Stomach smooth muscle (tissue), 2 donors: ENCODE results near the gene HYI.
"Not testable (repeated sequence)": the region's sequence is repeated elsewhere in the genome, so short reads cannot be mapped to it uniquely, and the experiment has no call there.

Experiments
- H3K27ac ChIP-seq: one replicate; pipeline ENCODE4 v1.7.0; 2013; ENCODE audit warnings: mild to moderate bottlenecking, low read length, inconsistent platforms
- H3K27me3 ChIP-seq, 2 donors: one replicate each; pipeline ENCODE4 v1.7.0; 2013; ENCODE audit warnings: low read length in 2 of 2; ENCODE audit not compliant: insufficient read depth in 2 of 2, control insufficient read depth in 1 of 2
- H3K36me3 ChIP-seq, 2 donors: one replicate each; pipeline ENCODE4 v1.7.0; 2013; ENCODE audit warnings: low read length in 2 of 2; ENCODE audit not compliant: control insufficient read depth in 2 of 2, insufficient read depth in 2 of 2
- H3K4me1 ChIP-seq: one replicate; pipeline ENCODE4 v1.7.0; 2013; ENCODE audit warnings: low read length; ENCODE audit not compliant: control insufficient read depth, insufficient read depth
- H3K4me3 ChIP-seq, 2 donors: one replicate each; pipeline ENCODE4 v1.7.0; 2013; ENCODE audit warnings: low read length in 2 of 2
- H3K9ac ChIP-seq, 2 donors: one replicate each; pipeline ENCODE4 v1.7.0; 2013; ENCODE audit warnings: low read length in 2 of 2, mild to moderate bottlenecking in 1 of 2
- H3K9me3 ChIP-seq, 2 donors: one replicate each; pipeline ENCODE4 v1.7.0; 2013; ENCODE audit warnings: low read length in 2 of 2; ENCODE audit not compliant: control insufficient read depth in 2 of 2
- donor health status: healthy.
- donor health status: Pancreatic carcinoma.

The HYI gene

DNA sequence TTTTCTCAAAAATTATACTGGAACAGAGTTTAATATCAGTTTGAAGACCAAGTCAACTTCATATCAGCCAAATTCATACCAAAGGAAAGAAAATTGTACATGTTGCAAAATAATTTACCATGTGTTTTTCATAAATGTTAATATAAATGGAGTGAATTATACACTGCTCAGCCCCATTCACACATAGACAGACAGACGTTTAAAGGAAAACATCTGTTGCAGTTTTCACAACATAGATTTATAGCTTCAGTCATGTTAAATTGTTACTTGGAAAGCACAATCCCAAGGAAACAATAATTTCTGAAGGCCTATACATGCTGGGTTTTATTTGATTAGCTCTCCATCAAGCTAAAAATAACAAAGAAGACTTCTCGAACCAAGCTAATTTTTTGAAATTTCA is 27.8 kb upstream of the HYI start:
- no peak overlapping the region for H3K4me3 ChIP-seq
- H3K9ac ChIP-seq, result no peak overlapping the region
- no peaks in the 10 kb centered on the region for H3K9me3 ChIP-seq
- no peaks in the 10 kb centered on the region for H3K27me3 ChIP-seq
- no peak overlapping the region for H3K27ac ChIP-seq
- H3K36me3 ChIP-seq, result no peaks in the 10 kb centered on the region
- H3K4me1 ChIP-seq, result no peaks in the 10 kb centered on the region

DNA sequence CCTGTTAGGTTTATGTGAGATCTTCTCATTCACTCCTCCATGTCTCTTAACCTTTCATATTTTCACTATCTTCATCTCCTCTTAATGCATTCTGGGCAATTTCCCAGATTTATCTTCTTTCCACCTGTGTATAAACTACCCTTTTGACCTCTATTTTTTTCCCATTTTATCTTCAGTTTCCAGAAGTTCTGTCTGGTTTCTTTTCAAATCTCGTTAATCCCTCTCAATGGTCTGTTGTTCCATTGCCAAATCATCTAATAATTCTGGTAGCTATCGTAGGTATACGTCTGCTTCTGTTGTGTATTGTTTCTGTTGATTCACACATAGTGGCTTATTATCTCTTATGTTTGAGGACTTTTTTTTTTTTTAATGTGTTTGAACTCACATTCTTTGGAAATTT is 25.7 kb upstream of the HYI start:
- no peak overlapping the region for H3K27ac ChIP-seq
- H3K36me3 ChIP-seq, result no peaks in the 10 kb centered on the region
- H3K4me3 ChIP-seq, result no peak overlapping the region
- no peak overlapping the region for H3K9ac ChIP-seq
- no peaks in the 10 kb centered on the region for H3K27me3 ChIP-seq
- H3K9me3 ChIP-seq, result no peaks in the 10 kb centered on the region
- no peaks in the 10 kb centered on the region for H3K4me1 ChIP-seq

DNA sequence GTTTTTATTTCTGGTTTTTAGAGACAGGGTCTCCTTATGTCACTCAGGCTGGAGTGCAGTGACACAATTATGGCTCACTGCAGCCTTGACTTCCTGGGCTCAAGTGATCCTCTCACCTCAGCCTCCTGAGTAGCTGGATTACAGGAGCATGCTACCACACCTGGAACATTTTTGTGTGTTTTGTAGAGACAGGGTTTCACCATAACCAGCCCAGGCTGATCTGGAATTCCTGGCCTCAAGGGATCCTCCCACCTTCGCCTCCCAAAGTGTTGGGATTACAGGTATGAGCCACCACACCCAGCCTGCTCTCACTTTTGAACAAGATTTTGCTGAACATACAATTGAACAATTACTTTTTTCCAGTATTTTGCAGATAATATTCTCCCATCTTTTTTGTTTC is 24.0 kb upstream of the HYI start:
- Histone ChIP-seq H3K27me3 (no peaks in the 10 kb centered on the region), H3K4me1 (no peaks in the 10 kb centered on the region)

DNA sequence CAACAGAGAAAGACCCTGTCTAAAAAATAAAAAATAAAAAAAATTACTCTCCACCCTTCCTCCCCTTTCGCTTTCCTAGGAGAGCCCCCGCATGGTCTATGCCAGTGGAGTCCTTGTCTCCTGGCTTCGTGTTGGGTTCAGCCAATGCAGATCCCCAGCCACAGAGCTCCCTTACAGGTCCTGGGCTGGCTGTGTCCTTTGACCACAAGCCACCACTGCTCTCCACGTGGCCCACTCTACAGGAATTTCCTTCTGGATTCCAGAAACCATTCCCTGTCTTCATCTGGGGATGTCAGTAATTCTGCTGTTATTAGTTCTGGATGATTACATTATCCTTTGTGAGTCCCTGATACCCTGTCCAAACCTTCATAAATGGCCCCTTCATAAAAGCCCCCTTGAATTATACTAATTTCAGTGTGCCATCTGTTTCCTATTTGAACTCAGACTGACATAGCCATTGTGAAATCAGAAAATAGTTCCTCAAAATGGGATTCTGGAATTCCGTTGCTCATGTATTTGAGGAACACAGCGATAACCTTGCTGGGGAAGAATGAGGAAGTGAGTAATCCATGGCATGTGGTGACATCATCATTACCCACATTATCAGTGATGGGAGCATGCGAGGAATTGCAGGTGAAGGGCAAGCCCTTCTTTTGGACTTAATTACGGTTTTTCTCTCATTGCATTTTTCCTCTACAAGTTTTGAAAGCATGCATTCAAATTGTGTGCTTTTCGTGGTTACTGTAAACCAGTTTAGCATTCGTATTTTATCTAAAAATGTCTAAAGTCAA is 22.1 kb upstream of the HYI start:
- not testable (repeated sequence) for H3K27ac ChIP-seq, H3K4me3 ChIP-seq, H3K4me1 ChIP-seq, H3K27me3 ChIP-seq, H3K9ac ChIP-seq, H3K9me3 ChIP-seq, H3K36me3 ChIP-seq

More for the DNA sequence above, 24.0 kb upstream of the HYI start:
- H3K9me3 ChIP-seq, result no peaks in the 10 kb centered on the region
- no peak overlapping the region for H3K4me3 ChIP-seq
- no peak overlapping the region for H3K27ac ChIP-seq
- no peak overlapping the region for H3K9ac ChIP-seq
- H3K36me3 ChIP-seq, result no peaks in the 10 kb centered on the region

DNA sequence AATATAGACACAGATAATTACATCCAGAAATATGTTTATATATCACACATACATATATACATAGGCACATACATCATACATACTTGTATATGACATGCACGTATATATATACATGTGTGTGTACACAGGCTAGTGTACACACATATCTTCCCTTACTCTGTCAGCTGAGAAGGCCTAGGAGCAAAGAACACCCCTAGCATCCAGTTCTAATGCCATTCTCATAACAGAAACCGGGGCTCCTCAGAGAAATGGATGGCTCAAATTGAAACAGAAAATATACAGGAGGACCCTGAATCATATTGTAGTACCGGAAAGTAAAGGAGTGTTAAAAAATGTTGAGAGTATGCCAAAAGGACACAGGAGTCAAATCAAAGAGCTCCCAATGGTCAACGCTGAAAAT is 19.7 kb upstream of the HYI start:
- Histone ChIP-seq H3K36me3 (no peaks in the 10 kb centered on the region), H3K27ac (no peak overlapping the region), H3K9me3 (no peaks in the 10 kb centered on the region), H3K4me1 (no peaks in the 10 kb centered on the region), H3K27me3 (peaks cover 0 to 2% of the 10 kb centered on the region in 2 donors), H3K4me3 (no peak overlapping the region), H3K9ac (no peak overlapping the region)

DNA sequence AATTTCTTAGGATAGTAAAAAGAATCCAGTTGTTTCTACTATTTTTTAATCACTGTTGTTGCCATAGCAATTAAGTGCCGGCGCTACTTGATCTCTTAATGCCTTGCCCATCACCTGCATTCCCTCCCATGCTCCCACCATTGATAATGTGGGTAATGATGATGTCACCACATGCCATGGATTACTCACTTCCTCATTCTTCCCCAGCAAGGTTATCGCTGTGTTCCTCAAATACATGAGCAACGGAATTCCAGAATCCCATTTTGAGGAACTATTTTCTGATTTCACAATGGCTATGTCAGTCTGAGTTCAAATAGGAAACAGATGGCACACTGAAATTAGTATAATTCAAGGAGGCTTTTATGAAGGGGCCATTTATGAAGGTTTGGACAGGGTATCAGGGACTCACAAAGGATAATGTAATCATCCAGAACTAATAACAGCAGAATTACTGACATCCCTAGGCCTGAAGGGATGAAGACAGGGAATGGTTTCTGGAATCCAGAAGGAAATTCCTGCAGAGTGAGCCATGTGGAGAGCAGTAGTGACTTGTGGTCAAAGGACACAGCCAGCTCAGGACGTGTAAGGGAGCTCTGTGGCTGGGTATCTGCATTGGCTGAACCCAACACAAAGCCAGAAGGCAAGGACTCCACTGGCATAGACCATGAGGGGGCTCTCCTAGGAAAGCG is 18.9 kb upstream of the HYI start:
- H3K27me3 ChIP-seq, H3K4me1 ChIP-seq, H3K9ac ChIP-seq, H3K27ac ChIP-seq, H3K9me3 ChIP-seq, H3K4me3 ChIP-seq, H3K36me3 ChIP-seq: not testable (repeated sequence)

DNA sequence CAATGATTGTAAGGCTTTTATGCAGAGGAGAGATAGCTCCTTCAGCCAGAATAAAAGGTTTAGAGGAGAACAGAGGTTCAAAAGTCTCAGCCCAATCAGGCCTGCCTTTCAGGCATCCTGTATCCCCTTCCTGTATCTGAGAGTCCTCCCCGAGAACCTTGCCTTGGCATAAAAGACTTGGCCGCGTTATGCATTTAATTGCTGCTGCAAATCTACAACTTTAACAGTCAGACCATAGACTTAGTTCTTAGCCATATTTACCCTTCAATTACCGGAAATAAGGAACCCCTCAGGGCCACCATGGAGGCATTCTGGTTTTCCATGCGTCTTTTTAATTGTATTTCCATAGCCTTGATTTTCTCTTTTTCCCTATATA is 18.3 kb upstream of the HYI start:
- H3K4me1 ChIP-seq, result no peaks in the 10 kb centered on the region
- no peak overlapping the region for H3K9ac ChIP-seq
- H3K27me3 ChIP-seq, result peaks cover 0 to 2% of the 10 kb centered on the region in 2 donors
- no peaks in the 10 kb centered on the region for H3K9me3 ChIP-seq
- no peak overlapping the region for H3K27ac ChIP-seq
- H3K4me3 ChIP-seq, result no peak overlapping the region
- no peaks in the 10 kb centered on the region for H3K36me3 ChIP-seq

DNA sequence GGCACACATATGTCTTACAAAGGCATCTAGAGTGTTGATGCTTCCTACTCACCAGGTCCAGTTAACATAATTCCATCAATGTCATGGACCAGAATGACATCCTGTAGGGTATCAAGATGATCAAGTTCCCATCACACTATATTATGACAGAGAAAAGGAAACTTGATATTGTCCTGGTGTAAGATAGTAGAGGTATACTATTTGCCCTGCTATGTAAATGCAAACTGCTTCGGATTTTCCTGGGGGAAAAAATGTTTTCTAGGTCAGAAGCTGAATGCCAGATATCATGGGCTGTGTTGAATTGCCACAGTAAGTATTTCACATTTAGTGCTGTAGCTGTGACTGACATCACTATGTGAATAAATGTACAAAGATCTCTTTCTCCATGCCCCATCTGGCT is 16.2 kb upstream of the HYI start:
- no peak overlapping the region for H3K4me3 ChIP-seq

DNA sequence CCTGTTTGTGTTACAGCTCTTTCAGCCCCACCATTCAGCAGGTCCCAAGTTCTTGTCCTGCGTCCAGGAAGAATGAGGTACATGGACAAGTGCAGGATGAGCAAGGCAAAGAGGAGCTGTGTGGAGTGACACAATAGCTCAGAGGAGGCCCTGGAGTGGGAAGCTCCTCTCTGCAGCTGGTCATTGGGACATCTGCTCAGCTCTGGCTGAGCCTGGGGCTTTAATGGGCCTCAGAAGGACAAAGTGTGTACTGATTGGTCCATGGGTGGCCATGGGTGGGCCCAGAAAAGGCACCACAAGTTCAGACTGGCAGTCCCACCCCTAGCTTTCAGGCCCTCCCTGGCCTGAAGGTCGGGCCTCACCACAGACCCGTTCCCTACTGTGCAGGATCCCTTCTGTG is 14.7 kb upstream of the HYI start:
- Histone ChIP-seq H3K9ac (no peak overlapping the region), H3K27me3 (peaks cover 0 to 2% of the 10 kb centered on the region in 2 donors), H3K27ac (no peak overlapping the region), H3K36me3 (no peaks in the 10 kb centered on the region), H3K9me3 (no peaks in the 10 kb centered on the region), H3K4me1 (no peaks in the 10 kb centered on the region), H3K4me3 (no peak overlapping the region)

More for the DNA sequence above, 16.2 kb upstream of the HYI start:
- no peaks in the 10 kb centered on the region for H3K4me1 ChIP-seq
- no peak overlapping the region for H3K27ac ChIP-seq
- no peak overlapping the region for H3K9ac ChIP-seq
- H3K36me3 ChIP-seq, result no peaks in the 10 kb centered on the region
- H3K27me3 ChIP-seq, result peaks cover 0 to 2% of the 10 kb centered on the region in 2 donors
- no peaks in the 10 kb centered on the region for H3K9me3 ChIP-seq

DNA sequence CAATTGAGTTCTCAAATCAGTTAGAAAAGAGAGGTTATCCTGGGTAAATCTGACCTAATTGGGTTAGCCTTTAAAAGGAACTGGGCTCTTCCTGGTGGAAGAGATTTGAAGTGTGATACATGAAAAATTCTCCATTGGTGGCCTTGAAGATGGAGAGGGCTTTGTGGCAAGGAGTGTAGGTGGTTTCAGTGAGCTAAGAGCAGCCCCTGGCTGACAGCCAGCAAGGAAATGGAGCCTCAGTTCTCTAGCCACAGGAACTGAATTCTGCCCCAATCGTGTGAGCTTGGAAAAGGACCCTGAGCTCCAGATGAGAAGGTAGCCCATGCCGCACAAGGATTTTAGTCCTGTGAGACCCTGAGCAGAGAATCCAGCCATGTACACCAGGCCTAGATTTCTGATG is 12.7 kb upstream of the HYI start:
- no peak overlapping the region for H3K27ac ChIP-seq
- H3K36me3 ChIP-seq, result no peaks in the 10 kb centered on the region
- no peaks in the 10 kb centered on the region for H3K4me1 ChIP-seq
- no peak overlapping the region for H3K4me3 ChIP-seq
- H3K9ac ChIP-seq, result no peak overlapping the region
- H3K27me3 ChIP-seq, result no peaks in the 10 kb centered on the region
- no peaks in the 10 kb centered on the region for H3K9me3 ChIP-seq

DNA sequence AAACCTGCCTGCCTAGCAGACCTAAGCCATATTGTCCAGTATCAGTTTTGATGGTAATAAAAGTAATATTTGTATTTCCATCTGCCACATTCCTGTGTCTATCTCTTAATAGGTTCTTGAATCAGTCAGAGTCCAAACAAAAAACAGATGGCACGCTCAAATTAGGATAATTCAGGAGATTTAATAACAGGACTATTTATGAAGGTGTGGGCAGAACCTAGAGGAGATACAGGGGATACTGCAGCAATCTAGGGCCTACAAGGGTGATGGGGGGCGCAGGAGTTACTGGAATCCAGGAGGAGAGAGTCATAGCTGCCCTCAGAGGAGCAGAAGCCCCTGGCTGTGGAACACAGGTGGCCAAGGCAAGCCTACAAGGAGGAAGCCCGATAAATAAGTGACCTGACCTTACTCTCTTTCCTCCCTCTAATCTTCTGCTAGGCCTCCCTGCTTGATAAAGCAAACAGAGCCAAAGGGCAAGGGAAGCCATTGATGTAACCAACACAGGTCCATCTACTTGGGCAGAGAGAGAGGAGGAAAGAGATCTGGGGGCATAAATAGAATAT is 11.9 kb upstream of the HYI start:
- Histone ChIP-seq H3K4me1 (no peaks in the 10 kb centered on the region), H3K27me3 (no peaks in the 10 kb centered on the region), H3K9me3 (no peaks in the 10 kb centered on the region), H3K9ac (no peak overlapping the region), H3K36me3 (no peaks in the 10 kb centered on the region), H3K4me3 (no peak overlapping the region), H3K27ac (no peak overlapping the region)
